HG03139 (cell line): ENCODE measurements around the gene PTRH1.

Experiments used
- ATAC-seq: cut with Tn5 transposase; IDR thresholded peaks from one replicate; pipeline ENCODE4 v1.9.1; 2021; ENCODE audit not compliant: unreplicated experiment

Gene PTRH1

DNA sequence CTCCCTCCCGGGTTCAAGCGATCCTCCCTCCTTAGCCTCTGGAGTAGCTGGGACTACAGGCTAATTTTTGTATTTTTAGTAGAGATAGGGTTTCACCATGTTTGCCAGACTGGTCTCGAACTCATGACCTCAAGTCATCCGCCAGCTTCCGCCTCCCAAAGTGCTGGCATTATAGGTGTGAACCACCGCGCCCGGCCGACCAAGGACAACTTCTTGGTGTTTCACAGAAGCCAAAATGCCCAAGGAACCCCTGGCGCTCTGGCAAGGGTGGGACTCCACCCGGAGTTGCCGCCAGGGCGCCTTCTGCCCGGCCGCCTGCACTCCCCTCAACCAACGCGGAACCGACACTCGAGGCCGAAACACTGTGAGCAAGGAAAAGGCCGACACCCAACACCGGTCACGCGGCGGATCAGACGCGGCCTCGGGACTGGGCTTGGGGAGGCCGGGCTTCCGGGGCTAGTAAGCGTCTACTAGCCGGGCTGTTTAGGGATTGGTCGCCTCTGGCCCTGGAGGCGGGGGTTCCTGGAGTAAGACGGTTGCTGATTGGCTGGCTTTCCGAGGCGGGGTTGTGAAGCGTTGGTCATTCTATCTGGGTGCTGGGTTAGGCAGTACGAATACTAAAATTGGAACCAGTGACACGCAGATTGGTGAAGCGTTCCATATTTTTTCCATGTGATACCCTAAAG is 16.3 kb downstream of the PTRH1 start:
- peak; percentile 91 for ATAC-seq

DNA sequence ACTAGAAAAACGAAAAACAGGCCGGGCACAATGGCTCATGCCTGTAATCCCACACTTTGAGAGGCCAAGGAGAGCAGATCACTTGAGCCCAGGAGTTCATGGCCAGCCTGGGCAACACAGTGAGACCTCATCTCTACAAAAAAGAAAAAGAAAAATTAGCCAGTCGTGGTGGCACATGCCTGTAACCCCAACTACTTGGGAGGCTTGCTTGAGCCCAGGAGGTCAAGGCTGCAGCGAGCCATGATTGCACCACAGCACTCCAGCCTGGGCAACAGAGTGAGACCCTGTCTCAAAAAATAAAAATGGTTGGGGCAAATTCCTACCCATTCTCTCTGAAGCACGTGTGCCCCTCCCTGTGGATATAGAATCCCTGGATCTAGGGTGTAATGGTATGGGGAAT is 17.1 kb downstream of the PTRH1 start:
- ATAC-seq, result no peak

DNA sequence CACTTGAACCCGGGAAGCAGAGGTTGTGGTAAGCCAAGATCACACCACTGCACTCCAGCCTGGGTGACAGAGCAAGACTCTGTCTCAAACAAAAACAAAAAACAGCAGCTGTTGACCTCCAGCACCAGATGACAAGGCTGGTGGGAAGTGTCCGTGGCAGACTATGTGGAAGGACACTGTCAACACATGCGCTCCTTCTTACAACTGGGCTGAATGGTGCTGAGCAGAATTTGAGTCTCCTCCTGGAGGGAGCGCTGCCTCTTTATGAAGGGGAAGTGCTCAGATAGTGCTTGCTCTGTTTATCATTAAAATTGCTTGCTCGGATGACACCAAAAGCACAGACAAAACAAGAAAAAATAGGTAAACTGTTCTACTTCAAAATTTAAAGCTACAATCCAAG is 17.9 kb downstream of the PTRH1 start:
- no peak for ATAC-seq

DNA sequence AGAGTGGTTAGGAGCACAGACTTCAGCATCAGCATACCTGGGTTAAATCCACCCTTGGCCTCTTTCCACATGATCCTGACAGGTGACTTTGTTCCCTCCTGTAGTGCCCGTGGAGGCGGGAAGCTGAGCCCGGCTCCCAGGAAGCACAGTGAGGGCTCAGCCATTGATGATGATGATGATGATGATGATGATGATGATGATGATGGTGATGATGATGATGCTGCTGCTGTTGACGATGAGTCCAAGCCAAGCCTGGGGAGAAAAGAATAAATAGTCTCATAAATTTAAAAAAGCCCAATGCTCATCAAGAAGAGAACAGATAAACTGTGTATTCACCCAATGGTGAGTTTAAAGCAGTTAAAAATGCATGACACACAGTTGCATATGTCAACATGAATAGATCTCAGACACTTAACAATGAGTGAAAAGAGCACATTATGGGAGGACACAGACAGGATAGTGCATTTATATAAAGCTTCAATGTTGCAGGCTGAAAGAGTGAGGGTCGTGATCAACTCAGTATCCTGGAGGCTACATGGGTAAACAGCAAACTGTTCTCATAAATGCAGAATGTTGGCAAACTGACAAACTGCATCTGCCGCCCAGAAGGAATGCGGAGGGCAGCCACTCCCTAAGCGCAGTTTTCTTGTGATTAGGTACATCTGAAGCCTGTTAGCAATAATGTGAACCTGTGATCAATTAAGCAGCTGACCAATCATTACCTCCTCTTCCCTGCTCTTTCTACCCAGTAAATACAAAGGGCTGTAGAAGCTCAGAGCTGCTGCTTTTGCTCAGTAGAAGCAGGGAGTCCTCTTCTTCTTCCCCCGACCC is 20.4 kb downstream of the PTRH1 start:
- no peak for ATAC-seq

DNA sequence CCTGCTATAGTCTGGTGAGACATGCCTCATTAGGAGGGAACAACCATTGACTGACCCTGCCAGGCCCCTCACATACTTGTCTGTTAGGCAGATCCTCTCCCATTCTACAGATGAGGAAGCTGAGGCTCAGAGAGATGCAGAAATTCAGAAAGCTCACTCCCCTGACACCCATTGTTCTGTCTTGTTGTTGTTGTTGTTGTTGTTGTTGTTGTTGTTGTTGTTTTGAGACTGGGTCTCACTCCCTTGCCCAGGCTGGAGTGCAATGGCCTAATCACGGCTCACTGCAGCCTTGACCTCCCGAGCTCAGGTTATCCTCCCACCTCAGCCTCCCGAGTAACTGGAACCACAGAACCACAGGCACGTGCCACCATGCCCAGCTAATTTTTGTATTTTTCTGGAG is 21.8 kb downstream of the PTRH1 start:
- no peak for ATAC-seq

DNA sequence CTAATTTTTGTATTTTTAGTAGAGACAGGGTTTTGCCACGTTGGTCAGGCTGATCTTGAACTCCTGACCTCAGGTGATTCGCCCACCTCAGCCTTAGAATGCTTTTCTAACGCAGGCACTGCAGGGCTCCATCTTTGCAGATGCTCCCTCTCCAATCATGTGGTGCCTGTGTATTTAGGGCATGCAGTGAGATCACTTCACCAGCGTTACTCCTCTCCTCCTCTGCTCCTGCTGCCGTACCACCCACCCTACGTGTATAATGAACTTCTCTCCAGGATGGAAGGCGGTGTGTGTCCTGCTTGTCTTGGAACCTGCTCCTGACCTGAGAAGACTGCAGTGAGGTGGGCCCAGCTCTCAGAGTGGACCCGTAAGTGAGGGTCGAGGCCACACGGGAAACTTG is 22.3 kb downstream of the PTRH1 start:
- no peak for ATAC-seq

DNA sequence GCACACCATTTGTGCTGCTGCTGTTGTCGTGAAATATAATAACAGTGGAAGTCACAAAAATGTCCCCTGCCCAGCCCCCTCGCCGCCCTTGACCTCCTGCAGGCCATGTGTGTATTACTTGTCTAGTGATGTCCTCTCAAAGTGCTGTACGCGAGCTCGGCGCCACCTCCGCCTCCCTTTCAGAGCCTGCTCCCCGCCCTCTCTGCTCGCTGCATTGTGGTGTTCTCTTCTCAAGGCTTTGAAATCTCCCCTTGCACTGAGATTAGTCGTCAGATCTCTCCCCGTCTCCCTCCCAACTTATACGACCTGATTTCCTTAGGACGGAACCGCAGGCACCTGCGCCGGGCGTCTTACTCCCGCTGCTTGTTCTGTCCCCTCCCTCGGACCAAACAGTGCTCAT is 23.4 kb downstream of the PTRH1 start:
- ATAC-seq, result no peak

DNA sequence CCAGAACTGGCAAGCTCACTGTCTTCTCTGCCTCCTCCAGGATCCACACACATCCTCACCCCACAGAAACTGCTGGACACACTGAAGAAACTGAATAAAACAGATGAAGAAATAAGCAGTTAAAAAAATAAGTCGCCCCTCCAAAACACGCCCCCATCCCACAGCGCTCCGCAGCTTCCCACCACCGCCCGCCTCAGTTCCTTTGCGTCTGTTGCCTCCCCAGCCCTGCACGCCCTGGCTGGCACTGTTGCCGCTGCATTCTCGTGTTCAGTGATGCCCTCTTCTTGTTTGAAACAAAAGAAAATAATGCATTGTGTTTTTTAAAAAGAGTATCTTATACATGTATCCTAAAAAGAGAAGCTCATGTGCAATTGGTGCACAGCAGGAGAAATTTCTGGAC is 24.7 kb downstream of the PTRH1 start:
- no peak for ATAC-seq

DNA sequence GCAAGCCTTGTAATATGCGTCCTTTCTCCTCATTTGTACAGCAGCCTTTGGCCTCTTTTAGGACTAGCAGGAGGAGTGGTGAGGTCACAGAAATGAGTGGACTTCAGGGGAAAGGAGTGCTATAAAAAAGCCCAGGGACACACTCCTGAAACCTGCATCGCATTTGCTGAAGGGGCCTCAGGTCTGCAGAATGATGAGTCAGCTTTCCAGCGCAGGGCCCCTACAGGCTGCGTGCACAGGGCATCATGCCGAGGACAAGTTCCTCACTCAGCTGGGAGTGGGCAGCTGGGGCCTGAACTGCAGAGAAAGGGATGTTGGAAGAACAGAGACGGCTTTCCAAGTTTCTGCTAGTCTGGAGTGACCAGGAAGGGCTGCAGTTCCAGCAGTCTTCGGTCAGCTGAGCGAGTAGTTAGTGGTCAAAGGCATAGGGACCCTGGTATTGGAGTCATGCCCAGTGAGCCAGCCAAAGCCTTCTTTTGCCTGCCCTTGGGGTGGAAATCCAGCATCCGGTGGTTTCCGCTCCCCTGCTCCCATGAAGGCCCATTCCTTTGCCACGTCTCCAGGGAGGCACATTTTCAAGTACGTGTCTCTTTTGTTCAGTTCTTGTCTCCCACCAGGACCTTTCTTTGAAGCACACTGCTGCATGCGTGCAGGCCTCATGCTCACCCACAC is 26.0 kb downstream of the PTRH1 start:
- no peak for ATAC-seq

DNA sequence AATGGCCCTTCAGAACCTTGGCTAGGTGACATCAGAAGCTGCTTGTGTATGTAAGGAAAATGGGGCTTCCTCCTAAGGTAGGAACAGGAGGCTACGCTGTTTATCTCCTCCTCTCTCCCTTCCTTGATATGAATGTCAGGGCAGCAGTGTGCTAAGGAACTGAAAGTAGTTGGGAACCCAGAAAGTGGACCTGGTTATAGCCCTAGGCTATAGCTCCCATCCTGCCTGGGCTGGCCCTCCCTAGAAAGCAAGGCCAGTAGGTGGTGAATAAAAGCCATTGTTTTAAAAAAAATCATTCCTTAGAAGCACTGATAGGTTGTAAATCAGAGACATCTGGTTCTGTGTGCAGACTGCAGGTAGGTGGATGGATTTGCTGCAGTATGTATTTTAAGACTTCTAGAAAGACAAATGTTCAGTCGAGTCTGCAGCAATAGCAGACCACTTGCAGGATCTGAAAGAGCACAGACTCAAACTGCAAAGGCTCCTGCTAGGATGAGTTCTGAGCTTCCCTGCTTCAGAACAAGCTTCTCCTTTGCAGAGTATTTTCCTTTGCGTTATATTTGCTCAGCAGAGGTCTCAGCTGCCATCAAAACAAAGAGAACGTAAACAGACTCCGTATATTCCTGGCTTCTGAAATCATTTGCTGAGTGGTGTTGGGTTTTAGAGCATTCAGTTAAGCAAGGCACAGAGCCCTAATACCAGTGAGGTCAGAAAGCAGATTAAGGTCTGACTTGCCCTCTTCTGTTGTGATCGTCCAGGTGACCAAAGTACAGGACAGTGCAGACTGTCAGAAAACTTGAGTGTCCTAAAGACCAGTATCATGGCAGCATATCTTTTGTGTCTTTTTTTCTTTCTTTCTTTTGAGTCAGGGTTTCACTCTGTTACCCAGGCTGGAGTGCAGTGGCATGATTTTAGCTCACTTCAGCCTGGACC is 28.7 kb downstream of the PTRH1 start:
- ATAC-seq, result no peak

DNA sequence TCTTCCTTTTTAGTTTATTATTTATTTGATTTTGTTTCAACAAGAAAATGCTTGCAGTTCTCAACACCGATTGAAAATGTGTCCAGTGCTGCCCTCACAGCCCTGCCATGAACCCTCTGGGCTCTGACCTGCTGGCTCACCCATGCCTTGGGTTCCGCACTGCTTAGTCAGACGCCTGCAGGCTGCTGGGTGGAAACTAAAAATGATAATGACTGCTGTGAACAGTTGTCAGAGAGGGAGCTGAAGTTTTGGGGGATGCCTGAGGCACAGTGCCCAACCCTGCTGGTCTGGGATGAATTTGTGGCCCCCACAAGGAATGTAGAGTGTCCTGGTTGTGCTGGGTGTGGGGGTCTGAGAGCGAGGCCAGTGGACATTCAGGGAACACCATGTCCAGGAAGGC is 30.9 kb downstream of the PTRH1 start:
- no peak for ATAC-seq

DNA sequence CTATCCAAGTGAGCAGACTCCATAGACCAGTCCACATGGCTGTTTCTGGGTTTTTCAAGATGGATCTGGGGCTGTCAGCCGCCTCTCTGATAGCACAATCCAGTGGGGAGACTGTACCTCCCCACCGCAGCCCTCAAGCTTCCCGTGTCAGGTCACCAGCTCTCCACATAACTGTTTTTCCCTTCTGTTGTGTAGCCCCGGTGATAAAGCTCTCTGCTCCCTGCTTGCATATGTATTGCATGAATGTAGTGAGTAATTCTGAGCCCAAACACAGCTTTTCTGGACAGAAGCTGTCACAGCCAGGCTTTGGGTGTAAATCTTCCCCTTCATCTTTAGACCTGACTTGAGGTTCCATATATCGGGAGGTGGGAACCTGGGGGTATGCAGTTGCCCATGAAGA is 31.7 kb downstream of the PTRH1 start:
- ATAC-seq, result no peak

DNA sequence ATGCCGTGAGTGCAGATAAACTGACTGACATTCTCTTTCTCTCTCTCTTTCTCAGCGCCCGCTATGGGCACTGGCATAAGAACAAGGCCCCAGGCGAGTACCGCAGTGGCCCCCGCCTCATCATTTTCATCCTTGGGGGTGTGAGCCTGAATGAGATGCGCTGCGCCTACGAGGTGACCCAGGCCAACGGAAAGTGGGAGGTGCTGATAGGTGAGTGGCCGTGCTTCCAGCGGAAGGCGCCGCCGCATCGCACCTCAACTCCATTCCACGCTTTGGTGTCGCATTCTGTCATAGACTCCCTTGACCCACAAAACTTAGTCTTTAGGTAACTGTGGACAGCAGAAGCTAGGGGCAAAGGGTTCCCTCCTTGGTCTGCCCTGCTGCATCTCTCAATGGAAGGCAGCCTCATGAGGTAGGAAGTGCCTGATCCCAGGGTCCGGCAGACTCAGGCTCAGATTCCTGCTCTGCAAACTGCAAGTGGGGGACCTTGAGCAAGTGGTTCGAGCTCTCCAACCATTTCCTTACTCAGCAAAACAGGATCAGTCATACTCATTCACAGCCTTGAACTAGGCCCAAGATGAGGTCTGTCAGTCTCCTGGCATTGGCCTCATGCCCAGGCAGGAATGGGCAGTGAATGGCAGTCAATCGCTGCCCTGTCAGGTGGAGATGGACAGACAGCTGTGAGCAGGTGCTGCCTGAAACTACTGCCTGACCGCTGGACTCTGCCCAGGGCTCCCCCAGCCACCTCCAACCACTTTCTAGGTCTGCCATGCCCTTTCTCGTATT is 32.9 kb downstream of the PTRH1 start:
- no peak for ATAC-seq

DNA sequence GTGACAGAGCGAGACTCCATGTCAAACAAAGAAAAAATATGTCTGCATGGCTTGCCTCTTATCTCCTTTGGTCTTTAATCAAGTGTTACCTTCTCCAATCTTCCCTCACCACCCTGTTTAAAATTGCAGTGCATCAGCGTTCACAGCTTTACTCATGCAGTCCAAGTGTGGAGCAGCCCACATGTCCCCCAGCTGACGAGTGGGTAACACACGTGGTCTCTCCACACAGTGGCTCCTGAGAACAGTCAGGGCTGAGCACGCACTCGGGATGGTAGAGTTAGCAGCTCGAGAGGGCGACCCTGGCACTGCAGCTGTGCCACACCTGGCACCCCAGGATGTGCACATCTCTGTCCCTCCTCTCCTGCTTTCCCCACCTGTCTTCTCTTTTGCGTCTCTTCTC is 34.6 kb downstream of the PTRH1 start:
- ATAC-seq, result no peak

DNA sequence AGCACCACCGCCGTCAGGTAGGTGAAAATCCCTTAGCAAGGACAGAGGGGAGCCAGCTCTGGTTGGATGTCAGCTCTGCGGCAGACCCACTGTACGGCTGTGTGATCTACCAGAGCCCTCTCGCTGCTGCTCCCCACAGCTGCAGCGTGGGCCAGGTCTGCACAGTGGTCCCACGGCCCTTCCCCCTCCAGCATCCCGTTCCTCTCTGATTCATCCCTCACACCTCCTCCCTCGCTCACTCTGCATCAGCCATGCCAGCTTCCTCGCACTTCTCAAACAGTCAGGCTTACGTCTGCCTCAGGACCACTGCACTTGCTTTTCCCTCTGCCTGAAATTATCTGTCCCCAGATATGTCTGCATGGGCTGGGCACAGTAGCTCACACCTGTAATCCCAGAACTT is 35.2 kb downstream of the PTRH1 start:
- ATAC-seq, result no peak

DNA sequence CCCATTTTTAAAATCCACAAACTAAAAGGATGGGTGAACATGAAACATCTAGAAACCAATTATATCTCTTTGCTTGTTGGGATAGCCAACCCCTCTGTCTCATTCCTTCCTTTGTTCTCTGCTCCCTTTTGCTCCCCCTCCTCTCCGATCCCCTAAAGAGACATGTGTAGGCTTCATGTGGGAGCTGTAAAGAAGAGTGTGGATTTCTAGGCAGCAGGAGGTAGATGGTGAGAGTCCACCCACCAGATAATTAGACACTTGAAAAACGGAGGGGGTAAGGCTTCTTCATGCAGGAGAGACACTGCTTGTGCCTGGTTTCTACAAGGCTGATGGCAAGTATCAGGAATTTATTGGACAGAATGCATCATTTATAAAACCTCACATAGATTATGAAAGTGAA is 36.0 kb downstream of the PTRH1 start:
- no peak for ATAC-seq

DNA sequence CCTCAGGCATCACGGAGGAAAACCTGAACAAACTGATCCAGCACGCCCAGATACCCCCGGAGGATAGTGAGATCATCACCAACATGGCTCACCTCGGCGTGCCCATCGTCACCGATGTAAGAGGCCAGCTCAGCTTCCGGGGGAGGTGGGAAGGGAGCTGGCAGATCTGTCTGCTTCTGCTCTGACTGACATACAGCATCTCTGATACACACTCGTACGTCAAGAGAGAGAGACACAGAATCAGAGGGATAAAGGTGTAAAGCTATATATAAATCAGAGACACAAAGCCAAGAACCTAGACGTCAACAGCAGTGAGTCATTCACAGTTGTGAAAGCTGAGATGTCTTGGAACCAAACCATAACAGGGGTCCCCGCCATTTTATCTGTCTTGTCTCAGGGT is 38.8 kb downstream of the PTRH1 start:
- ATAC-seq, result no peak

DNA sequence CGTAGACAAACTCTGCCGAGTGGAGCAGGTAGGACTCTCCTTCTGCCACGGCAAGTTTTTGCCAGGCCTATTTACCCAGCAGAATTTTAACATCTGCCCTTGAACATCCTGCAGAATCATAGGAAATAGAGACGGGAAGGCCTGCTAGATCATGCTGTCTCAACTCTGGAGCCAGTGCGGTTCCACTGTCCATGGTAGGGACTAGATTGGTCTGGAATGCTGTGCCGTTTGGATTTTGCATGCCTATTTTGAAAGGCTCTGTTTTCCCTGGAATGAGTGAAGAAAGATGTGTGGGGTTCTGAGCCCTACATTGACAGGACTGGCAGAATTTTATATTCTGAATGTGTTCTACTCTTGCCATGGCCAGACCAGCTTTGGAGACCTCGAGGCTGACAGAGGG is 42.2 kb downstream of the PTRH1 start:
- no peak for ATAC-seq

DNA sequence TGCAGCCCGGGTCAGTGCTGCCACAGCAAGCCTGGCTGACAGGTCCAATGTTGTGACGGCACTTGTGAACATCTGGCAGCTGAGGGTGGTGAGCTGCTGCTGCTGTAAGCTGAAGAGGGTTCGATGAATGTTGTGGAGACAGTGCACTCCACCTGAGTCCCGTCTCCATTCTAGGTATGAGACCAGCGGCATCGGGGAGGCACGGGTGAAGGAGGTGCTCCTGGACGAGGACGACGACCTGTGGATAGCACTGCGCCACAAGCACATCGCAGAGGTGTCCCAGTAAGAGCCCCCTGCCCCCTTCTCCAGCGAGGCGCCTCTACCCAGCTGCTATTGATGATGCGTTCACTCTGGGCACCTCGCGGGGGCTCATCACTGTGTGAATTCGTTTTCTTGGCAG is 47.6 kb downstream of the PTRH1 start:
- no peak for ATAC-seq

DNA sequence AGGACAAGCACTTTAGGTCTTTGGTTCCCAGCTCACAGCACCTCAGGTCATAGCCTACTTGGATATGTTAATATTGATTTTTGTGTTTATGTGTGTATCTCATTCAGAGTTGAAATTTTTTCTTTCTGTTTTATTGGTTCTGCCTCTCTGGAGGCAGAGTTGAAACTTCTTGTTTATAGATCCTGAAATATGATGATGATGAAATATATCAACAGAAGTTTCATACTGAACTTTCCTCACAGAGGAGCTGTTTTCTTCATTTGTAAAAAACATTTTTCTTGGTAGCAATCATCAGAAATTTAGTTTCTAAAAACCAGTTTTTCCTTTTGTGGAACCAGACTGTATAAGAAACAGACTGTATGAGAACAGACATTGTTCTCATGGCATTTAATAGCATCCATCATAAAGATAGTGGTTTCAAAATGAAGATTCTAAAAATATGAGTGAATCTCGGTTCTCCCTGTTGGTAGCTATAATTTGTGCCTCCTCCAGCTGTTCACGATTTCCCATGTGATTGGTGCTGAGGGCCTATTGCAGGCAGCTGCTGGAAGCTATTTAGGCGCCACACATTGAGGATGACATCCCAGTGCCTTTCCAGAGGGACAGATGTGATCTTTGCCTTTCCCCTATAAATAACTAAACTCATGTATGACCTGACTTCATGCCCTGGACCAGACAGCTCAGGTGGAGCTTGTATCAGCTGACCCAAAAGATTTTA is 48.2 kb downstream of the PTRH1 start:
- ATAC-seq, result no peak
